ENCODE results near the gene ATP9A.
"Not testable (repeated sequence)": the region's sequence is repeated elsewhere in the genome, so short reads cannot be mapped to it uniquely, and the experiment has no call there.

ATP9A gene

GRCh38 chr20:51578145-51578459 is 190.1 kb downstream of the ATP9A start:
- no peak for DNase-seq (ENCODE audit: low read depth, low spot score)

- no peak for DNase-seq (ENCODE audit: low read depth, low spot score)
Measured at GRCh38 chr20:51577432-51578144, 190.6 kb downstream of the ATP9A start.

GRCh38 chr20:51575486-51575885 is 192.7 kb downstream of the ATP9A start:
- no peak for DNase-seq (ENCODE audit: low read depth, low spot score)

GRCh38 chr20:51574248-51575033 is 193.7 kb downstream of the ATP9A start:
- DNase-seq (ENCODE audit: low read depth, low spot score) = no peak

GRCh38 chr20:51573576-51574243 is 194.5 kb downstream of the ATP9A start:
- no peak for DNase-seq (ENCODE audit: low read depth, low spot score)

GRCh38 chr20:51571460-51571794 is 196.8 kb downstream of the ATP9A start:
- no peak for DNase-seq (ENCODE audit: low read depth, low spot score)

GRCh38 chr20:51570739-51571459 is 197.3 kb downstream of the ATP9A start:
- no peak for DNase-seq (ENCODE audit: low read depth, low spot score)

GRCh38 chr20:51569815-51570738 is 198.1 kb downstream of the ATP9A start:
- DNase-seq (ENCODE audit: low read depth, low spot score) = no peak

GRCh38 chr20:51568533-51568932 is 199.7 kb downstream of the ATP9A start:
- not testable (repeated sequence) for DNase-seq (ENCODE audit: low read depth, low spot score)

GRCh38 chr20:51567622-51568021 is 200.6 kb downstream of the ATP9A start:
- DNase-seq (ENCODE audit: low read depth, low spot score) = no peak

- DNase-seq (ENCODE audit: low read depth, low spot score) = no peak
Measured at GRCh38 chr20:51566594-51566993, 201.6 kb downstream of the ATP9A start.

- DNase-seq (ENCODE audit: low read depth, low spot score) = no peak
Measured at GRCh38 chr20:51565298-51566144, 202.7 kb downstream of the ATP9A start.

GRCh38 chr20:51563486-51564332 is 204.5 kb downstream of the ATP9A start:
- peak; percentile 64 for DNase-seq (ENCODE audit: low read depth, low spot score)

- no peak for DNase-seq (ENCODE audit: low read depth, low spot score)
Measured at GRCh38 chr20:51563174-51563485, 205.1 kb downstream of the ATP9A start.

- DNase-seq (ENCODE audit: low read depth, low spot score) = peak; percentile 76
Measured at GRCh38 chr20:51562332-51563173, 205.6 kb downstream of the ATP9A start.

- DNase-seq (ENCODE audit: low read depth, low spot score) = no peak
Measured at GRCh38 chr20:51562027-51562331, 206.2 kb downstream of the ATP9A start.

- DNase-seq (ENCODE audit: low read depth, low spot score) = no peak
Measured at GRCh38 chr20:51560550-51561307, 207.5 kb downstream of the ATP9A start.

GRCh38 chr20:51560042-51560441 is 208.1 kb downstream of the ATP9A start:
- no peak for DNase-seq (ENCODE audit: low read depth, low spot score)

All from smooth muscle cell of the brain vasculature (primary cell).